Left lung (tissue), 10 donors: ENCODE results near the gene KDM4B. TPM values are rescaled to one million over a fixed set of nuclear protein-coding genes. Genes with fewer than 3 reads are reported as not detected.

Experiments used
- ATAC-seq: fragments of 200-7000 bp; cut with Tn5 transposase; one replicate; pipeline ENCODE4 v1.9.1; 2020; ENCODE audit warnings: moderate library complexity
- DNase-seq, 4 donors: peaks; one replicate each; pipeline ENCODE4 v3.0.0-alpha.2; 2013 to 2020
- H3K27ac ChIP-seq, 2 donors: fragments of 200-600 bp; sonication (generic) in 1 of 2; one replicate each; pipeline versions ENCODE4 v1.5.0 to v1.8.0; 2020 to 2021
- H3K27me3 ChIP-seq, 2 donors: fragments of 200-600 bp; sonication (generic) in 1 of 2; one replicate each; pipeline versions ENCODE4 v1.5.0 to v1.8.0; 2020 to 2021
- H3K36me3 ChIP-seq, 2 donors: fragments of 200-600 bp; sonication (generic) in 1 of 2; one replicate each; pipeline versions ENCODE4 v1.5.0 to v1.8.0; 2020 to 2021
- H3K4me1 ChIP-seq, 2 donors: fragments of 200-600 bp; one replicate each; pipeline ENCODE4 v1.8.0; 2021
- H3K4me3 ChIP-seq, 2 donors: fragments of 200-600 bp; sonication (generic) in 1 of 2; one replicate each; pipeline versions ENCODE4 v1.5.0 to v1.8.0; 2020 to 2021; ENCODE audit warnings: mild to moderate bottlenecking in 1 of 2
- H3K9me3 ChIP-seq, 2 donors: fragments of 200-600 bp; sonication (generic) in 1 of 2; one replicate each; pipeline versions ENCODE4 v1.5.0 to v1.8.0; 2020 to 2021
- intact Hi-C, 2 donors: fragments of 100-400 bp; cut with DNase I; formaldehyde crosslinking; loops; one replicate each; pipeline versions ENCODE4 v1.11.2 to v1.14.2; 2022
- polyA plus RNA-seq, 6 donors: library from polyadenylated mRNA; unstranded; fragments of 120-200 nt; gene quantifications; one replicate each; pipeline ENCODE4 v1.2.1, GENCODE V29; 2013; ENCODE audit not compliant: insufficient read length in 6 of 6
- total RNA-seq, 2 donors: library from RNA; stranded (reverse); fragmentation: NEBNext Ultra II Directional; extraction: Animal tissue kit (Norgen Biotek cat#: 25700); gene quantifications; one replicate each; pipeline ENCODE4 v1.2.1, GENCODE V29; 2021
- TF ChIP-seq, protein P1 (sequence below), 2 donors: fragments of 200-600 bp; sonication (generic) in 1 of 2; IDR thresholded peaks; one replicate each; pipeline versions ENCODE4 v1.5.0 to v1.8.0; 2021; ENCODE audit warnings: antibody characterized with exemption in 2 of 2
- donor health status: DM: no; HTN: yes; CAD: no.
- donor health status: DM: no; HTN: no; CAD: no.

Gene KDM4B
- total and polyA plus RNA-seq, 8 donors = 24.6 to 42.1 (median 31.1) TPM

DNA sequence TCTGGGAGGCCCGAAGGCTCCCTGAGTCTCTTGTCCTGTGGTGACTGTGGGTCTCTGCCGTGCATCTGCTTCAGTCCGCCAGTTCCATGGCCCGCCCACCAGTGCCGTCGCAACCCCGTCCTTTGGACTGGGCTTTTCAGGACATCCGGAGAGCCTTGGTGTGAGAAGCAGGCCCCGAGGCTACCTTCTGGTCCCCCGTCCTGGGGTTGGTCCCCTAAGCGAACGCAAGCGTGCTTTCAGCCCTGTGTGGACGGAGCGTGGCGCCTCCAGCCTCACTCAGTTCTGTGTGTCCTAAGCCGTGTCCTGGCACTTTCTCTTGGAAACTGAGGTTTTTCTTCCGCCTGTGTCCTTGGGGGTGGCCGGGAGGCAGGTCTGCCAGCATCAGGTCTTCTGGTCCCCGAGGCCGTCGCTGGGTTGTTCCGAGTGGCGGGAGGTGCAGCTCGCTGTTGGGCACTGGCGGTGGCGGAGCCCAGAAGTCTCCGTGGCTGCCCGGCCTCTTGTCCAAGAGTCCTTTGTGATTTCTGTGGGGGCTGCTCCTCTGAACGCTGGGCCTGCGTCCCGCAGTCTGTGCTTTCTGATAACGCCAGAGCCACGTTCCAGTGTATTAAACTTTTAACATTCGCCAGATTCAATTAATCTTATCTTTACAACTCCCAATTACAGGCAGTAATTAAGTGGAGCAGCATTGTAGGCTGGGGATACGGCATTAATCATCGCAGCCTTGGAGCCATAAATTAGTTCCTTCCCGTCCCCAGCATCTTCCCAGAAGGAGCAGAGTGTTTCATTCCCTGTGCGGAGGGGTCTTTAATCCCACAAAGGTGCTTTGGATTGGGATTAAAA is 99.5 kb downstream of the KDM4B start:
- H3K4me3 ChIP-seq = no peak overlapping the region
- H3K4me1 ChIP-seq = no peaks in the 10 kb centered on the region
- DNase-seq (no peak), ATAC-seq (no peak)
- no peak overlapping the region for H3K27ac ChIP-seq
- TF ChIP-seq, protein P1, sequence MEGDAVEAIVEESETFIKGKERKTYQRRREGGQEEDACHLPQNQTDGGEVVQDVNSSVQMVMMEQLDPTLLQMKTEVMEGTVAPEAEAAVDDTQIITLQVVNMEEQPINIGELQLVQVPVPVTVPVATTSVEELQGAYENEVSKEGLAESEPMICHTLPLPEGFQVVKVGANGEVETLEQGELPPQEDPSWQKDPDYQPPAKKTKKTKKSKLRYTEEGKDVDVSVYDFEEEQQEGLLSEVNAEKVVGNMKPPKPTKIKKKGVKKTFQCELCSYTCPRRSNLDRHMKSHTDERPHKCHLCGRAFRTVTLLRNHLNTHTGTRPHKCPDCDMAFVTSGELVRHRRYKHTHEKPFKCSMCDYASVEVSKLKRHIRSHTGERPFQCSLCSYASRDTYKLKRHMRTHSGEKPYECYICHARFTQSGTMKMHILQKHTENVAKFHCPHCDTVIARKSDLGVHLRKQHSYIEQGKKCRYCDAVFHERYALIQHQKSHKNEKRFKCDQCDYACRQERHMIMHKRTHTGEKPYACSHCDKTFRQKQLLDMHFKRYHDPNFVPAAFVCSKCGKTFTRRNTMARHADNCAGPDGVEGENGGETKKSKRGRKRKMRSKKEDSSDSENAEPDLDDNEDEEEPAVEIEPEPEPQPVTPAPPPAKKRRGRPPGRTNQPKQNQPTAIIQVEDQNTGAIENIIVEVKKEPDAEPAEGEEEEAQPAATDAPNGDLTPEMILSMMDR (IDR thresholded peaks at IDR 0.05) = no peak
- H3K27me3 ChIP-seq = no peaks in the 10 kb centered on the region
- peaks cover 0 to 68% of the 10 kb centered on the region in 2 donors for H3K36me3 ChIP-seq
- intact Hi-C loops = no loop called here
- no peaks in the 10 kb centered on the region for H3K9me3 ChIP-seq

DNA sequence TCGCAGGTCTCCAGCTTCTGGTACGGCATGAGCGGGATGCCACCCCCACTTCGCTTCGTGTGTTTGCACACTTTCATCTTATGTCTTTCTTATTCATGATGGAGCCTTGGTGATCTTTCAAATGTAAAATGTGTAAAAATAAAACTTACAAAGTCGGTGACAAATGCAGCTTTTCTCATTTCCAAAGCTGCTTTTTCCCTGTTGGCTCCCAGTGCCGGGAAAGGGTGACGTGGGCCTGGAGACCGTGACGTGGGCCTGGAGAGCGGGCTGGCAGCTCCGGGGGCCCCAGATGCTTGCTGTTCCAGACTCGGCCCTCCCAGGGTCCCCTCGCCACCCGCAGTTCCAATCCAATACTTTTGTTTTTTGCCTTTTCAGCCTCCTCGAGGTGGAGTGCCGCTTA is 101.4 kb downstream of the KDM4B start:
- intact Hi-C loops = no loop called here
- Histone ChIP-seq H3K4me1 (peaks cover 0 to 10% of the 10 kb centered on the region in 2 donors), H3K36me3 (peaks cover 0 to 51% of the 10 kb centered on the region in 2 donors), H3K9me3 (no peaks in the 10 kb centered on the region), H3K27ac (no peak overlapping the region), H3K4me3 (no peak overlapping the region), H3K27me3 (no peaks in the 10 kb centered on the region)
- ATAC-seq (no peak), DNase-seq (no peak)
- TF ChIP-seq, protein P1 (IDR thresholded peaks at IDR 0.05) = no peak

DNA sequence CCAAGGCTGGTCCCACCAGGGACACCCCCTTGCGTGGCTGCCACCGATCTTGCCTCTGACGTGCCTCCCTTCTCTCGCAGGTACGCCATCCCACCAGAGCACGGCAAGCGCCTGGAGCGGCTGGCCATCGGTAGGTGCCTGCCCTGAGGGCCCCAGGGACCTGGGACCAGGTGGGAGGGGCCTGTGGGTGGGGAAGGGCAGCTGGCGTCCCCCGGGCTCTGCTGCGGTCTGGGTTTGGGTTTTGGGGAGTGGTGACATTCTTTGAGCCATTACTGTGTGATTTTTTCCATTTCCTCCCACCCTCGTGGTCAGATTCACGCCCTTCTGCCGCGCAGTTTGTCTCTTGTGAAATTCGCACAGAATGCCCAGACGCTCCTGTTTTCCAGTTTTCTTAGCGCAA is 102.0 kb downstream of the KDM4B start:
- DNase-seq (no peak), ATAC-seq (no peak)
- intact Hi-C loops = no loop called here
- H3K4me3 ChIP-seq = no peak overlapping the region
- H3K27ac ChIP-seq = no peak overlapping the region
- no peaks in the 10 kb centered on the region for H3K9me3 ChIP-seq
- TF ChIP-seq, protein P1 (IDR thresholded peaks at IDR 0.05) = no peak
- H3K36me3 ChIP-seq = peaks cover 0 to 50% of the 10 kb centered on the region in 2 donors
- peaks cover 0 to 14% of the 10 kb centered on the region in 2 donors for H3K4me1 ChIP-seq
- H3K27me3 ChIP-seq = no peaks in the 10 kb centered on the region

DNA sequence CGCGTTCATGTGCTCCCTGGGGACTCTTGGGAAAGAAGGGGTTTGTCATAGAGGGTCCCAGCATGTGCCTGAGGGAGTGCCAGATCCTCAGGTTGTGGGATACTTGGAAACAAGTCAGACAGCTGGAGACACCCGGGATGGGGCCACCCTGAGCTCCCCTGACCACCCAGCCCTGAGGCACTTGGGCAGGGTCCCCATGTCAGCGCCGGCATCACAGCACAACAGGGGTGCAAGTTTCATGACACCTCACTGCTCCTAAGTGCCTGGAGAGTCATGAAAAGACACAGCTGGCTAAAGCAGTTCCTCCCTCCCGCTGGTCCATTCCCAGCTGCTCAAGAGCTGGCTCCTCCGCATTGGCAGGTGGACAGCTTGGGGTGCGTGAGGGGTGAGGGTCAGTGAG is 102.7 kb downstream of the KDM4B start:
- no peak for ATAC-seq
- intact Hi-C loops = no loop called here

DNA sequence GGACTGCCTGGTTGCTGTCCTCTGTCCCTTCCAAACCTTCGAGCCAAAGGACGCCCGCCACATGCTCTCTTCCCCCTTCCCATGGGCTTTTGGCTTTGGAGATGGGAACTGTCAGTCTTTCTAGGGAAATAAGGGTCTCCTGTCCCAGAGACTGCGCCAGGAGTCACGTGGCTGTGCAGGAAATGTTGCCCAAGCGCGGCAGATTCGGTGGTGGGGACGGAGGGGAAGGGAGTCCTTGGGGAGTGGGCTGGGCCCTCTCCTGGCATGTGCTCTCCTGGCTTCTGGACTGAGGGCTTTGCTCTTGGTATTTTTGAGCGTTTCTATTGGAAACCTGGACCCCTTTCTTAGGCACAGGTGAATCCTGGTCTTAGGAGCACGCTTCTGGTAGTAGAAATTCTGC is 103.2 kb downstream of the KDM4B start:
- DNase-seq (no peak), ATAC-seq (no peak)
- Histone ChIP-seq H3K4me3 (no peak overlapping the region), H3K36me3 (peaks cover 0 to 50% of the 10 kb centered on the region in 2 donors), H3K4me1 (peaks cover 0 to 16% of the 10 kb centered on the region in 2 donors), H3K27ac (no peak overlapping the region), H3K27me3 (no peaks in the 10 kb centered on the region), H3K9me3 (no peaks in the 10 kb centered on the region)
- TF ChIP-seq, protein P1 (IDR thresholded peaks at IDR 0.05) = no peak
- intact Hi-C loops = no loop called here

More for the DNA sequence above, 102.7 kb downstream of the KDM4B start:
- no peaks in the 10 kb centered on the region for H3K27me3 ChIP-seq
- H3K27ac ChIP-seq = no peak overlapping the region
- H3K9me3 ChIP-seq = no peaks in the 10 kb centered on the region
- no peak overlapping the region for H3K4me3 ChIP-seq
- peaks cover 0 to 14% of the 10 kb centered on the region in 2 donors for H3K4me1 ChIP-seq
- TF ChIP-seq, protein P1 (IDR thresholded peaks at IDR 0.05) = no peak
- H3K36me3 ChIP-seq = peaks cover 0 to 48% of the 10 kb centered on the region in 2 donors
- DNase-seq = no peak
